Stimulated activated CD8-positive, alpha-beta memory T cell treated with anti-CD3 and anti-CD28 coated beads, Interleukin-7, amount 100 ng/mL, for 48 hours (primary cell): ENCODE data around the gene MKI67.
"Not testable (repeated sequence)": the region's sequence is repeated elsewhere in the genome, so short reads cannot be mapped to it uniquely, and the experiment has no call there.

Source experiments
- DNase-seq, 2 donors: peaks; one replicate each; pipeline ENCODE4 v3.0.0-alpha.2; 2020; ENCODE audit warnings: low read depth in 1 of 2; ENCODE audit errors: extremely low read depth in 1 of 2

Gene MKI67

GRCh38 chr10:128113026-128113425 is 13.2 kb downstream of the MKI67 start:
- DNase-seq: no peak

GRCh38 chr10:128111696-128112095 is 14.5 kb downstream of the MKI67 start:
- no peak for DNase-seq

- DNase-seq: no peak
Measured at GRCh38 chr10:128110339-128110738, 15.9 kb downstream of the MKI67 start.

- DNase-seq: no peak
Measured at GRCh38 chr10:128109707-128110106, 16.5 kb downstream of the MKI67 start.

- no peak for DNase-seq
Measured at GRCh38 chr10:128105383-128105782, 20.8 kb downstream of the MKI67 start.

GRCh38 chr10:128103229-128103714 is 23.0 kb downstream of the MKI67 start:
- DNase-seq: no peak

GRCh38 chr10:128102480-128103228 is 23.6 kb downstream of the MKI67 start:
- no peak for DNase-seq

- no peak for DNase-seq
Measured at GRCh38 chr10:128101901-128102300, 24.3 kb downstream of the MKI67 start.

GRCh38 chr10:128099901-128100300 is 26.3 kb downstream of the MKI67 start:
- no peak for DNase-seq

- no peak for DNase-seq
Measured at GRCh38 chr10:128098631-128099030, 27.6 kb downstream of the MKI67 start.

- DNase-seq: no peak
Measured at GRCh38 chr10:128097783-128098182, 28.4 kb downstream of the MKI67 start.

- DNase-seq: no peak
Measured at GRCh38 chr10:128096486-128097199, 29.6 kb downstream of the MKI67 start.

GRCh38 chr10:128095753-128096469 is 30.3 kb downstream of the MKI67 start:
- DNase-seq: no peak

- no peak for DNase-seq
Measured at GRCh38 chr10:128095027-128095752, 31.0 kb downstream of the MKI67 start.

GRCh38 chr10:128094596-128094995 is 31.6 kb downstream of the MKI67 start:
- not testable (repeated sequence) for DNase-seq

- no peak for DNase-seq
Measured at GRCh38 chr10:128092454-128092853, 33.8 kb downstream of the MKI67 start.

- DNase-seq: no peak
Measured at GRCh38 chr10:128091636-128092210, 34.5 kb downstream of the MKI67 start.

- no peak for DNase-seq
Measured at GRCh38 chr10:128087884-128088709, 38.1 kb downstream of the MKI67 start.

GRCh38 chr10:128087146-128087883 is 38.9 kb downstream of the MKI67 start:
- no peak for DNase-seq
